ENCODE measurements around the gene WDHD1.

Gene WDHD1

GRCh38 chr14:55000381-55000780 lies 26.5 kb downstream of the WDHD1 start:
- Mint-ChIP-seq H3K27ac (no peak overlapping the region), H3K9me3 (no peaks in the 10 kb centered on the region), H3K4me1 (no peaks in the 10 kb centered on the region), H3K27me3 (ENCODE audit: low read depth, poor library complexity) (no peaks in the 10 kb centered on the region), H3K36me3 (ENCODE audit: low read depth) (peaks cover 63% of the 10 kb centered on the region), H3K4me3 (no peak overlapping the region)
- TF ChIP-seq CTCF (IDR thresholded peaks at IDR 0.05), result no peak
- DNase-seq, result no peak

- Mint-ChIP-seq H3K27ac (peak overlapping the region; percentile 1), H3K4me3 (no peak overlapping the region), H3K9me3 (no peaks in the 10 kb centered on the region), H3K4me1 (no peaks in the 10 kb centered on the region), H3K36me3 (ENCODE audit: low read depth) (peaks cover 71% of the 10 kb centered on the region), H3K27me3 (ENCODE audit: low read depth, poor library complexity) (no peaks in the 10 kb centered on the region)
- no peak for TF ChIP-seq CTCF (IDR thresholded peaks at IDR 0.05)
- DNase-seq, result no peak
These were observed 41.7 kb downstream of the WDHD1 start for GRCh38 chr14:54985156-54985555.

- H3K27ac Mint-ChIP-seq, result no peak overlapping the region
- no peak for DNase-seq
- H3K36me3 Mint-ChIP-seq (ENCODE audit: low read depth), result peaks cover 64% of the 10 kb centered on the region
- H3K9me3 Mint-ChIP-seq, result no peaks in the 10 kb centered on the region
- H3K4me3 Mint-ChIP-seq, result no peak overlapping the region
- no peaks in the 10 kb centered on the region for H3K4me1 Mint-ChIP-seq
- H3K27me3 Mint-ChIP-seq (ENCODE audit: low read depth, poor library complexity), result no peaks in the 10 kb centered on the region
- peak; percentile 10 for TF ChIP-seq CTCF (IDR thresholded peaks at IDR 0.05)
These were observed 45.2 kb downstream of the WDHD1 start for GRCh38 chr14:54981698-54982097.

- TF ChIP-seq CTCF (IDR thresholded peaks at IDR 0.05), result no peak
- H3K9me3 Mint-ChIP-seq, result no peaks in the 10 kb centered on the region
- H3K36me3 Mint-ChIP-seq (ENCODE audit: low read depth), result peaks cover 49% of the 10 kb centered on the region
- H3K27me3 Mint-ChIP-seq (ENCODE audit: low read depth, poor library complexity), result no peaks in the 10 kb centered on the region
- no peak overlapping the region for H3K27ac Mint-ChIP-seq
- DNase-seq, result no peak
- H3K4me1 Mint-ChIP-seq, result no peaks in the 10 kb centered on the region
- H3K4me3 Mint-ChIP-seq, result no peak overlapping the region
These were observed 47.9 kb downstream of the WDHD1 start for GRCh38 chr14:54979039-54979438.

GRCh38 chr14:54976316-54976715 lies 50.6 kb downstream of the WDHD1 start:
- Mint-ChIP-seq H3K4me3 (no peak overlapping the region), H3K27ac (no peak overlapping the region), H3K9me3 (peaks cover 5% of the 10 kb centered on the region), H3K4me1 (no peaks in the 10 kb centered on the region), H3K27me3 (ENCODE audit: low read depth, poor library complexity) (no peaks in the 10 kb centered on the region), H3K36me3 (ENCODE audit: low read depth) (peaks cover 55% of the 10 kb centered on the region)
- TF ChIP-seq CTCF (IDR thresholded peaks at IDR 0.05), result no peak
- DNase-seq, result no peak

- peaks cover 56% of the 10 kb centered on the region for H3K36me3 Mint-ChIP-seq (ENCODE audit: low read depth)
These were observed 51.0 kb downstream of the WDHD1 start for GRCh38 chr14:54975856-54976255.

More at GRCh38 chr14:54975856-54976255, 51.0 kb downstream of the WDHD1 start:
- Mint-ChIP-seq H3K27ac (no peak overlapping the region), H3K4me3 (no peak overlapping the region), H3K27me3 (ENCODE audit: low read depth, poor library complexity) (no peaks in the 10 kb centered on the region), H3K4me1 (no peaks in the 10 kb centered on the region), H3K9me3 (peaks cover 8% of the 10 kb centered on the region)
- no peak for TF ChIP-seq CTCF (IDR thresholded peaks at IDR 0.05)
- no peak for DNase-seq

Data from nephron progenitor cell (in vitro differentiated cells).